Activated naive CD8-positive, alpha-beta T cell treated with anti-CD3 and anti-CD28 coated beads for 36 hours (primary cell): ENCODE results near the gene SLC6A11. TPM values are rescaled to one million over a fixed set of nuclear protein-coding genes. Genes with fewer than 3 reads are reported as not detected.

Source experiments
- DNase-seq: peaks from one replicate; pipeline ENCODE4 v3.0.0; 2021
- H3K27ac Mint-ChIP-seq: one replicate; pipeline ENCODE4 v1.8.0; 2022; ENCODE audit warnings: mild to moderate bottlenecking, moderate library complexity, mixed read lengths
- H3K27me3 Mint-ChIP-seq: one replicate; pipeline ENCODE4 v1.8.0; 2022; ENCODE audit warnings: mild to moderate bottlenecking, mixed read lengths
- H3K36me3 Mint-ChIP-seq: one replicate; pipeline ENCODE4 v1.8.0; 2021; ENCODE audit warnings: mild to moderate bottlenecking, mixed read lengths
- H3K4me1 Mint-ChIP-seq: one replicate; pipeline ENCODE4 v1.8.0; 2021; ENCODE audit warnings: mixed read lengths
- H3K4me3 Mint-ChIP-seq: one replicate; pipeline ENCODE4 v1.8.0; 2022; ENCODE audit warnings: mild to moderate bottlenecking, moderate library complexity, mixed read lengths
- H3K9me3 Mint-ChIP-seq: one replicate; pipeline ENCODE4 v1.8.0; 2022; ENCODE audit warnings: mixed read lengths
- total RNA-seq, 2 experiments: library from RNA; stranded (reverse); gene quantifications; one replicate each; pipeline ENCODE4 v1.2.3, GENCODE V29; 2021

Gene SLC6A11
- total RNA-seq, 2 experiments from 2014 or later, result not detected

DNA sequence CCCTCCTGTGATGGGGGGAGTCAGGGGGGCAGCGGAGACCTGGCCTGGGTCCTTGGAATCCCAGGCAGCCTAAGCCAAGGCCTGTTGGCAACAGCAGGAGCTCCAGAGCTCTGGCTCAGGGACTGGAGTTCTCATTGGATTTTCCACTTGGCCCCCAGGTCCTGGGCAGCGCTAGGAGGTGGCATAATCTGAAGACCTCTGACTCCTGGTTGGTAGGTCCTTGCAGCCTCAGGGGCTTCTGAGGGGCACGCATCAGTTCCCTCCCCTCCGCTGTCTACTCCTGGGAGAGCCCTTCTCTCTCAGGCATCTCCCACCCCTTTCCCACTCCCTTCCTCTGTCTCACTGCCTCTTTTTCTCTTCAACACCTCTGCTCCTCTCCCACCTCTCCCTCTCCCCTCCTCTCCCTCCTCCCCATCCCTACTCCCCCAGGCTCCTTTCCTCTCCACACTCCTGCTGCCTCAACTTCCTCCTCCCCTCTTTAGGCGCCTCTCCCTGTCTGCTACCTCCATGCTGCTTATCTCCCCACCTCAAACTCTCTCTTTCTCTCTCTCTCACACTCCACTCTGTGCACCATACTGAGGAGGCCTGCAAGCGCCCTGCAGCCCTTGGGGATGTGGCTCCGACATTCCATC lies 135.4 kb downstream of the SLC6A11 start:
- no peak overlapping the region for H3K4me3 Mint-ChIP-seq
- no peaks in the 10 kb centered on the region for H3K4me1 Mint-ChIP-seq
- no peak overlapping the region for H3K27ac Mint-ChIP-seq
- no peak for DNase-seq
- H3K36me3 Mint-ChIP-seq, result no peaks in the 10 kb centered on the region
- peaks cover 16% of the 10 kb centered on the region for H3K27me3 Mint-ChIP-seq
- no peaks in the 10 kb centered on the region for H3K9me3 Mint-ChIP-seq

- H3K27ac Mint-ChIP-seq, result no peak overlapping the region
- peaks cover 16% of the 10 kb centered on the region for H3K27me3 Mint-ChIP-seq
- DNase-seq, result no peak
- no peaks in the 10 kb centered on the region for H3K36me3 Mint-ChIP-seq
- H3K9me3 Mint-ChIP-seq, result no peaks in the 10 kb centered on the region
- H3K4me1 Mint-ChIP-seq, result no peaks in the 10 kb centered on the region
- H3K4me3 Mint-ChIP-seq, result no peak overlapping the region
Measured at GRCh38 chr3:10952525-10952924, 136.5 kb downstream of the SLC6A11 start.

GRCh38 chr3:10954740-10955139 lies 138.7 kb downstream of the SLC6A11 start:
- no peaks in the 10 kb centered on the region for H3K9me3 Mint-ChIP-seq
- peaks cover 10% of the 10 kb centered on the region for H3K27me3 Mint-ChIP-seq
- H3K4me1 Mint-ChIP-seq, result no peaks in the 10 kb centered on the region
- no peak overlapping the region for H3K27ac Mint-ChIP-seq
- H3K4me3 Mint-ChIP-seq, result no peak overlapping the region
- DNase-seq, result no peak
- no peaks in the 10 kb centered on the region for H3K36me3 Mint-ChIP-seq

DNA sequence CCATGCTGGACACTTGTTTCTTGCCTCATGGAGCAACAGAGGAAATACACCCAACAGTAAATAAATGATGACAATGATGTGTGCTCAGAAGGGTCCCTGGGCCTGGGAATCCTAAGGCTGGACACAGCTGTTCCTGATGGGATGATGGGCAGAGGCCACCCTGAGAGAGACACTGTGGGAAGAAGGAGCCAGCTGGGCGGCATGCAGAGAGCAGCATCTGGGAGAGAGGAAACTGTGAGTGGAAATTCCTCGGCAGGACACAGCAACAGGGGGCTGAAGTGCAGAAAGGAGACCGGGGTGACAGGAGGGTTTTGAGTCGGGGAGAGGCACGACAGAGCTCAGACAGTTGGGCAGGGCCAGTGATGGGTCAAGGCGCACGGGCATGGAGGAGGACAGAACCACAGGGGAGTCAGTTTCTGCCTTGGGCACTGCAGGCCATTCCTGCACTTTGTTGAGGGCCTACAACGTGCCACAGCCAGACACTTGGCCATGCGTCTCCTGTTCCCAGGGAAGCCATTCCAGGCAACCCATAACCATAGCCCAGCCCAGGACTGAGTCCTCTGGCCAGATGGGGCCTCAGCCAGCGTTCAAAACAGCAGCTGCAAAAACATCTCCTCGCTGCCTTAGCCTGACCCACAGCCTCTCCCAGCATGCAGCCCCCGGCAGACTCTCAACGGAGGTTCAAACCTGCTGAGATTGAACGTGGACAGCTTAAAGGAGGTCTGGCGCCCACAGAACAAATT lies 139.9 kb downstream of the SLC6A11 start:
- Mint-ChIP-seq H3K27ac (no peak overlapping the region), H3K4me3 (no peak overlapping the region), H3K4me1 (no peaks in the 10 kb centered on the region)

DNA sequence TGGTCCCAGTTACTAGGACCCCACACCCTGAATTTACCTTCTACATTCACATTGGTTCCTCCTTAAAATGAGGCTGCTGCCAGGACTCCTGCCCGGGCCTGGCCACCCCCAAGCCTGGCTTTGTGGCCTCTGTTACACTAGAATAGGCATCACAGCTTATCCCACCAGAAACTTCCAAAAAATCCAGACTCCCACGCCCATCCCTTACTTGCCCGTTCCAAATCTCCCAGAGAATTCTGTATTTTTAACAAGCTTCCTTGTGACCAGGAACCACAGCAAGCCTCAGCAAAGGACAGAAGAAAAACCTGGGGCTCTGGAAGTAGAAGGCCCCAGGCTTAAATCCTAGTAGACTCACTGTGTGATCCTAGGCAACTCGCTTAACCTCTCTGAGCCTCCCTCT lies 140.5 kb downstream of the SLC6A11 start:
- H3K27me3 Mint-ChIP-seq, result peaks cover 9% of the 10 kb centered on the region
- no peak overlapping the region for H3K4me3 Mint-ChIP-seq
- no peaks in the 10 kb centered on the region for H3K9me3 Mint-ChIP-seq
- no peaks in the 10 kb centered on the region for H3K4me1 Mint-ChIP-seq
- H3K27ac Mint-ChIP-seq, result no peak overlapping the region
- no peaks in the 10 kb centered on the region for H3K36me3 Mint-ChIP-seq
- DNase-seq, result no peak

More for the DNA sequence above, 139.9 kb downstream of the SLC6A11 start:
- Mint-ChIP-seq H3K27me3 (peaks cover 11% of the 10 kb centered on the region), H3K9me3 (no peaks in the 10 kb centered on the region), H3K36me3 (no peaks in the 10 kb centered on the region)
- DNase-seq, result no peak

- Mint-ChIP-seq H3K4me1 (no peaks in the 10 kb centered on the region), H3K27me3 (peaks cover 5% of the 10 kb centered on the region), H3K9me3 (no peaks in the 10 kb centered on the region), H3K27ac (no peak overlapping the region), H3K4me3 (no peak overlapping the region), H3K36me3 (no peaks in the 10 kb centered on the region)
- DNase-seq, result no peak
Measured at GRCh38 chr3:10956986-10957385, 141.0 kb downstream of the SLC6A11 start.

GRCh38 chr3:10957976-10958749 lies 142.1 kb downstream of the SLC6A11 start:
- Mint-ChIP-seq H3K27ac (no peak overlapping the region), H3K4me1 (no peaks in the 10 kb centered on the region), H3K9me3 (no peaks in the 10 kb centered on the region), H3K36me3 (no peaks in the 10 kb centered on the region), H3K4me3 (no peak overlapping the region), H3K27me3 (peaks cover 3% of the 10 kb centered on the region)
- DNase-seq, result no peak

- peak overlapping the region; percentile 55 for H3K27ac Mint-ChIP-seq
- no peak overlapping the region for H3K4me3 Mint-ChIP-seq
- no peaks in the 10 kb centered on the region for H3K9me3 Mint-ChIP-seq
- DNase-seq, result no peak
- no peaks in the 10 kb centered on the region for H3K36me3 Mint-ChIP-seq
- H3K4me1 Mint-ChIP-seq, result no peaks in the 10 kb centered on the region
- peaks cover 4% of the 10 kb centered on the region for H3K27me3 Mint-ChIP-seq
Measured at GRCh38 chr3:10960255-10960654, 144.2 kb downstream of the SLC6A11 start.

DNA sequence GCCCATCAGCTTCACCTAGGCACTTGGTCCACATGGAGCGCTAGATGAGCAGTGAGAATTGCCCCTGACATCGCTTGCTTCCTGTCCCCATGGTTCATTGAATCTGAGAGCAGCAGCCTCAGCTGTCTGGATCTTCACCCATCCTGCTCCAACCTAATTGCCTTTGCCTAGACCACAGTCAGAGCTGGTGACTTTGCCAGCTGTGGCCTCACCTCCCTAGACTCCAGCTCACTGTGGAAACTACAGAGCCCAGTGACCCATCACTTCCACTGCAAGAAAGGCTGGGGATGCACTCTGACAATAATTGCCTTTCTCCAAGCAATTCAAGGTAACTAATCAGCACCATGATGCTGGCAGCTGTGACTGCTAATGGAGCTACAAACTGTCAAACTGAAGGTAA lies 145.9 kb downstream of the SLC6A11 start:
- DNase-seq, result no peak
- Mint-ChIP-seq H3K4me1 (no peaks in the 10 kb centered on the region), H3K9me3 (no peaks in the 10 kb centered on the region)

GRCh38 chr3:10962481-10963036 lies 146.5 kb downstream of the SLC6A11 start:
- H3K27ac Mint-ChIP-seq, result no peak overlapping the region
- H3K4me3 Mint-ChIP-seq, result no peak overlapping the region
- H3K36me3 Mint-ChIP-seq, result no peaks in the 10 kb centered on the region
- peaks cover 11% of the 10 kb centered on the region for H3K27me3 Mint-ChIP-seq
- no peaks in the 10 kb centered on the region for H3K9me3 Mint-ChIP-seq
- no peaks in the 10 kb centered on the region for H3K4me1 Mint-ChIP-seq
- DNase-seq, result no peak

More for the DNA sequence above, 145.9 kb downstream of the SLC6A11 start:
- Mint-ChIP-seq H3K27ac (no peak overlapping the region), H3K4me3 (no peak overlapping the region), H3K36me3 (no peaks in the 10 kb centered on the region), H3K27me3 (peaks cover 11% of the 10 kb centered on the region)

DNA sequence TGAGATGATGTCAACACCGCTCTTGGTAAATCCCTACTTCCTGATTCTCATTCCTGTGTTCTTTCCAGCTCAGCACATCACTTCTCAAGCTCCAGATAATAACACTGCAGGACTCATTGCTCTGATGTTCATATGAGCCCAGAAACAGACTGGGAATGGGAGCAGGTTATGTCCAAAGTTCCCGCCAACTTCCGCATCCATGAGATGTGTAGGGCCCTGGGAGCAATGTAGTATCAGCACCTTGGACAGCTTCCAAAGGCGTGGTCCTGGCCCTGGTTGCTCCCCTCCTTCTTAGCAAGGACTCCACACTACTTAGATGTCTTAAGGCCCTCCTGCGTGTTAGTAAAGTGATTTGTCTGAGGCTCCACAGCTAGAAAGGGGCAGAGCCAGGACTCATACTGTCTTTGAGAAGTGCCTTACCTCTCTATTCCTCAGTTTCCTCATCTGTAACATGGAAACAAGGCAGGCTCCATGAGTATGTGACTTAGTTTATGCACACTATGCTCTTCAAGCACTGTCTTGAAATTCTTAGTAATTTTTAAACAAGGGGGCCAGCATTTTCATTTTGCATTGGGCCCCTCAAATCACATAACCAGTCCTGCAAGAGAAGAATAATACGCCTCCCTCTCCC lies 148.6 kb downstream of the SLC6A11 start:
- no peaks in the 10 kb centered on the region for H3K9me3 Mint-ChIP-seq
- H3K36me3 Mint-ChIP-seq, result no peaks in the 10 kb centered on the region
- no peak overlapping the region for H3K4me3 Mint-ChIP-seq
- H3K4me1 Mint-ChIP-seq, result no peaks in the 10 kb centered on the region
- no peak overlapping the region for H3K27ac Mint-ChIP-seq
- peaks cover 16% of the 10 kb centered on the region for H3K27me3 Mint-ChIP-seq
- DNase-seq, result no peak

- Mint-ChIP-seq H3K27ac (no peak overlapping the region), H3K27me3 (peaks cover 16% of the 10 kb centered on the region), H3K4me3 (no peak overlapping the region), H3K36me3 (no peaks in the 10 kb centered on the region), H3K4me1 (no peaks in the 10 kb centered on the region), H3K9me3 (no peaks in the 10 kb centered on the region)
- no peak for DNase-seq
Measured at GRCh38 chr3:10968401-10968800, 152.4 kb downstream of the SLC6A11 start.

DNA sequence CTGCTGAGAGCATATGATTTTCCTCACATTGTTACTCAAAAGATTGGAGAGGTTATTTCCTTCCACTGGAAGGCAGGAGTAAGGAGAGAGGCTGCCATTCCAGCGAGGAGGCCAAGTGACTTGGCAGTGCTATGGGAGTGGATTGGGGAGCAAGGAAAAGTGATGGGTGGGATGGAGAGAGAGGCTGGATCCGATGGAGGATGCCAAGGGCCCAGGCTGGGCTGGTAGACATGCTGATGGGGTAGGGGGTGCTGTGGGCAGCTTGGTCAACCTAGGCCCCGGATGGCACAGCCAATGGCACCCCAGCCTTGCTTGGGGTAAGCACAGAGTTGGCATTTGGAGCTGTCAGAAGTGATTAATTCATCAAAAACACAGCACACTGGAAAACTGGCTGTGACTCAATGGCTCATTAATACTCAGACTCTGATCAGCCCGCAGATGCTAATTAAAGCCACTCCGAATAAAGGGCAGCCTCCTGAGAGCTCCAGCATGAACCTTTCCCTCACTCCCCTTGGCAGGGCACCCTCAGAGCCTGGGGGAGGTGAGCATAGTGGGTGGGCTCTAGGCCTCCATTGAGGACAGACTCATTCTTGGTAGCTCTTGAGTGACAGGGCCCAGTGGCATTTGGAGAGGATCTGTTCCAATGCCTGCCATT lies 154.4 kb downstream of the SLC6A11 start:
- H3K4me1 Mint-ChIP-seq, result no peaks in the 10 kb centered on the region
- H3K27ac Mint-ChIP-seq, result no peak overlapping the region
- H3K4me3 Mint-ChIP-seq, result no peak overlapping the region
- no peak for DNase-seq
- H3K27me3 Mint-ChIP-seq, result peaks cover 22% of the 10 kb centered on the region
- no peaks in the 10 kb centered on the region for H3K36me3 Mint-ChIP-seq
- no peaks in the 10 kb centered on the region for H3K9me3 Mint-ChIP-seq

- no peak for DNase-seq
- Mint-ChIP-seq H3K27ac (no peak overlapping the region), H3K27me3 (peaks cover 21% of the 10 kb centered on the region), H3K4me3 (no peak overlapping the region), H3K4me1 (no peaks in the 10 kb centered on the region), H3K9me3 (no peaks in the 10 kb centered on the region), H3K36me3 (no peaks in the 10 kb centered on the region)
Measured at GRCh38 chr3:10972072-10972782, 156.2 kb downstream of the SLC6A11 start.
